IMR-90 (cell line): ENCODE measurements around the gene MPRIP. TPM values are rescaled to one million over a fixed set of nuclear protein-coding genes. Genes with fewer than 3 reads are reported as not detected.

Source experiments
- ATAC-seq: fragments of 200-7000 bp; cut with Tn5 transposase; 2 replicates; pipeline ENCODE4 v1.9.1; 2020; ENCODE audit warnings: low read depth, mild to moderate bottlenecking, moderate library complexity
- BruUV-seq: library from RNA; stranded (reverse); fragments of 400-500 nt; replicated peaks from 2 replicates; lab custom pipeline; 2021; lab: Mats Ljungman, UMichigan
- CTCF ChIA-PET: fragments of 300-600 bp; formaldehyde crosslinking; extraction: SDS; loops from one replicate; lab custom pipeline; 2021; ENCODE audit warnings: antibody characterized with exemption; lab: Yijun Ruan, JAX
- POLR2A ChIA-PET: fragments of 300-600 bp; sonication (Branson Sonifier 250); formaldehyde crosslinking; loops from one replicate; lab custom pipeline; 2022; ENCODE audit warnings: antibody characterized with exemption; ENCODE audit not compliant: unreplicated experiment; lab: Charles Lee
- DNase-seq: peaks from one replicate; pipeline ENCODE4 v3.0.0; 2013
- H2AFZ ChIP-seq: replicated peaks from 2 replicates; pipeline ENCODE3; 2013; ENCODE audit warnings: low read length, mild to moderate bottlenecking; ENCODE audit not compliant: poor library complexity
- H2AK5ac ChIP-seq: 2 replicates; pipeline ENCODE4 v1.6.1; 2013; ENCODE audit warnings: low read depth, low read length, inconsistent platforms
- H2AK9ac ChIP-seq: replicated peaks from 2 replicates; pipeline ENCODE3; 2013; ENCODE audit warnings: mild to moderate bottlenecking, low read depth, low read length, moderate library complexity; ENCODE audit not compliant: poor library complexity
- H2BK120ac ChIP-seq: 2 replicates; pipeline ENCODE4 v1.6.1; 2013; ENCODE audit warnings: low read depth, low read length, inconsistent platforms
- H2BK15ac ChIP-seq: 3 replicates; pipeline ENCODE4 v1.6.1; 2013; ENCODE audit warnings: low read depth, low read length, inconsistent platforms
- H2BK20ac ChIP-seq: 2 replicates; pipeline ENCODE4 v1.6.1; 2013; ENCODE audit warnings: low read depth, mild to moderate bottlenecking, inconsistent platforms, low read length, moderate library complexity
- H2BK5ac ChIP-seq: 2 replicates; pipeline ENCODE4 v1.6.1; 2013; ENCODE audit warnings: mild to moderate bottlenecking, low read depth, low read length, inconsistent platforms; ENCODE audit not compliant: poor library complexity, severe bottlenecking
- H3K14ac ChIP-seq: replicated peaks from 2 replicates; pipeline ENCODE4 v1.6.1; 2013; ENCODE audit warnings: low read depth, low read length, inconsistent platforms
- H3K18ac ChIP-seq: 2 replicates; pipeline ENCODE4 v1.6.1; 2013; ENCODE audit warnings: low read depth, low read length, control low read depth
- H3K23ac ChIP-seq: 2 replicates; pipeline ENCODE4 v1.6.1; 2013; ENCODE audit warnings: low read depth, low read length, inconsistent platforms
- H3K27ac ChIP-seq: 2 replicates; pipeline ENCODE4 v1.5.1; 2013; ENCODE audit warnings: mild to moderate bottlenecking, control low read depth, low read length; ENCODE audit not compliant: insufficient read depth
- H3K27me3 ChIP-seq: 2 replicates; pipeline ENCODE4 v1.6.1; 2013; ENCODE audit warnings: low read length; ENCODE audit not compliant: control insufficient read depth, insufficient read depth
- H3K36me3 ChIP-seq: 2 replicates; pipeline ENCODE4 v1.6.1; 2013; ENCODE audit warnings: low read length, mixed read lengths; ENCODE audit not compliant: control insufficient read depth, insufficient read depth
- H3K4ac ChIP-seq: 2 replicates; pipeline ENCODE4 v1.6.1; 2013; ENCODE audit warnings: low read depth, low read length, inconsistent platforms
- H3K4me1 ChIP-seq: 2 replicates; pipeline ENCODE4 v1.6.1; 2013; ENCODE audit warnings: low read length, mixed read lengths; ENCODE audit not compliant: control insufficient read depth, insufficient read depth
- H3K4me2 ChIP-seq: 2 replicates; pipeline ENCODE4 v1.6.1; 2013; ENCODE audit warnings: low read depth, mild to moderate bottlenecking, control low read depth, low read length, moderate library complexity
- H3K4me3 ChIP-seq: 2 replicates; pipeline ENCODE4 v1.5.1; 2013; ENCODE audit warnings: low read depth, mild to moderate bottlenecking, control low read depth, low read length, moderate library complexity; ENCODE audit not compliant: insufficient read depth
- H3K56ac ChIP-seq: 2 replicates; pipeline ENCODE4 v1.6.1; 2013; ENCODE audit warnings: low read length, inconsistent platforms; ENCODE audit not compliant: insufficient read depth; ENCODE audit errors: extremely low read depth
- H3K79me1 ChIP-seq, 2 experiments: 2 replicates each; pipeline ENCODE4 v1.6.1; 2013; ENCODE audit warnings: low read length in 2 of 2, inconsistent platforms in 1 of 2, low read depth in 1 of 2
- H3K9ac ChIP-seq: 2 replicates; pipeline ENCODE4 v1.6.1; 2013; ENCODE audit warnings: low read depth, low read length, control low read depth
- H3K9me1 ChIP-seq: 2 replicates; pipeline ENCODE4 v1.6.1; 2013; ENCODE audit warnings: low read length, inconsistent platforms; ENCODE audit not compliant: insufficient read depth
- H3K9me3 ChIP-seq: 2 replicates; pipeline ENCODE4 v1.6.1; 2013; ENCODE audit warnings: low read length; ENCODE audit not compliant: control insufficient read depth, insufficient read depth
- H4K20me1 ChIP-seq: 2 replicates; pipeline ENCODE4 v1.6.1; 2013; ENCODE audit warnings: low read length, inconsistent platforms; ENCODE audit not compliant: insufficient read depth
- H4K5ac ChIP-seq: 2 replicates; pipeline ENCODE4 v1.6.1; 2013; ENCODE audit warnings: mild to moderate bottlenecking, low read depth, low read length, control low read depth
- H4K8ac ChIP-seq, 2 experiments: 2 replicates each; pipeline ENCODE4 v1.6.1; 2013; ENCODE audit warnings: low read depth in 2 of 2, low read length in 2 of 2, control low read depth in 1 of 2, inconsistent platforms in 1 of 2
- H4K91ac ChIP-seq: 2 replicates; pipeline ENCODE4 v1.6.1; 2013; ENCODE audit warnings: low read depth, low read length, inconsistent platforms; ENCODE audit not compliant: insufficient read depth
- BHLHE40 ChIP-seq: fragments of 150-350 bp; IDR thresholded peaks from 2 replicates; pipeline ENCODE4 v1.6.1; 2016; ENCODE audit warnings: mild to moderate bottlenecking, low read depth, low read length
- CEBPB ChIP-seq: IDR thresholded peaks from 2 replicates; pipeline ENCODE4 v1.6.1; 2012; ENCODE audit warnings: low read depth, low read length, improper control_type of control experiment
- CHD1 ChIP-seq: IDR thresholded peaks from 2 replicates; pipeline ENCODE4 v1.6.1; 2012; ENCODE audit warnings: low read depth, low read length, improper control_type of control experiment
- FOS ChIP-seq: fragments of 150-350 bp; IDR thresholded peaks from 2 replicates; pipeline ENCODE4 v1.6.1; 2016; ENCODE audit warnings: low read depth, low read length
- MAFK ChIP-seq: IDR thresholded peaks from 2 replicates; pipeline ENCODE4 v1.6.1; 2012; ENCODE audit warnings: low read depth, low read length, improper control_type of control experiment
- MAZ ChIP-seq: IDR thresholded peaks from 2 replicates; pipeline ENCODE4 v1.6.1; 2012; ENCODE audit warnings: low read depth, mild to moderate bottlenecking, low read length, improper control_type of control experiment, moderate library complexity, borderline replicate concordance
- MXI1 ChIP-seq: IDR thresholded peaks from 2 replicates; pipeline ENCODE4 v1.6.1; 2012; ENCODE audit warnings: low read depth, mild to moderate bottlenecking, low read length, moderate library complexity, borderline replicate concordance
- NFE2L2 ChIP-seq: fragments of 150-350 bp; IDR thresholded peaks from 2 replicates; pipeline ENCODE4 v1.6.1; 2016; ENCODE audit warnings: low read depth, mild to moderate bottlenecking, low read length
- POLR2A ChIP-seq: IDR thresholded peaks from 2 replicates; pipeline ENCODE4 v1.6.1; 2012; ENCODE audit warnings: mild to moderate bottlenecking, low read depth, low read length
- RAD21 ChIP-seq: IDR thresholded peaks from 2 replicates; pipeline ENCODE4 v1.6.1; 2012; ENCODE audit warnings: low read length, improper control_type of control experiment
- RCOR1 ChIP-seq: IDR thresholded peaks from 2 replicates; pipeline ENCODE4 v1.6.1; 2012; ENCODE audit warnings: mild to moderate bottlenecking, low read length, improper control_type of control experiment; ENCODE audit not compliant: insufficient replicate concordance
- RFX5 ChIP-seq: IDR thresholded peaks from 2 replicates; pipeline ENCODE4 v1.8.0; 2012; ENCODE audit warnings: low read depth, mild to moderate bottlenecking, low read length, moderate library complexity
- SMC3 ChIP-seq: fragments of 150-350 bp; IDR thresholded peaks from 2 replicates; pipeline ENCODE4 v1.6.1; 2016; ENCODE audit warnings: low read depth, mild to moderate bottlenecking, antibody characterized with exemption, low read length, moderate library complexity
- WGBS, 2 experiments: methylation state at CpG; one replicate each; pipeline versions ENCODE4 v1.1.5 to v1.1.7; 2013; ENCODE audit warnings: missing lambda C conversion rate in 2 of 2; ENCODE audit not compliant: insufficient read length in 1 of 2; ENCODE audit errors: extremely low coverage in 2 of 2; 5-methylcytosine and 5-hydroxymethylcytosine counted together
- dilution Hi-C: fragments of 300-500 bp; cut with HindIII; formaldehyde crosslinking; loops from one replicate; pipeline ENCODE4 v1.14.3; 2018; ENCODE audit warnings: low sequenced_read_pairs; ENCODE audit not compliant: unreplicated experiment
- in situ Hi-C: fragments of 300-500 bp; cut with MboI; formaldehyde crosslinking; loops from 3 replicates; pipeline ENCODE4 v1.14.3; 2019; ENCODE audit warnings: low sequenced_read_pairs, inconsistent platforms, mixed read lengths
- intact Hi-C: fragments of 100-400 bp; cut with micrococcal nuclease; formaldehyde crosslinking; loops from 2 replicates; pipeline ENCODE4 v1.10.0; 2022
- polyA plus RNA-seq, 3 experiments: library from polyadenylated mRNA; depleted of rRNA; stranded (reverse); fragments of >200 nt; gene quantifications; 2 replicates each; pipeline ENCODE4 v1.2.3, GENCODE V29; 2012; ENCODE audit warnings: low replicate concordance in 1 of 3
- total RNA-seq: library from RNA; depleted of rRNA; stranded (reverse); fragments of >200 nt; gene quantifications from 2 replicates; pipeline ENCODE4 v1.2.3, GENCODE V29; 2012
- TF ChIP-seq, protein P1 (sequence below): fragments of 150-350 bp; IDR thresholded peaks from 2 replicates; pipeline ENCODE4 v1.6.1; 2017; ENCODE audit warnings: mild to moderate bottlenecking, antibody characterized with exemption, low read length, low read depth
- TF ChIP-seq, protein P2 (sequence below): conservative IDR thresholded peaks from 2 replicates; pipeline ENCODE4 v1.5.1; 2012; ENCODE audit warnings: mild to moderate bottlenecking, low read depth, low read length, improper control_type of control experiment
- TF ChIP-seq, protein P3 (sequence below): fragments of 150-350 bp; IDR thresholded peaks from 2 replicates; pipeline ENCODE4 v1.6.1; 2016; ENCODE audit warnings: low read depth, mild to moderate bottlenecking, low read length, moderate library complexity, borderline replicate concordance

MPRIP gene
- total and polyA plus RNA-seq, 2 of the 4 experiments (the other 2 are of a cell fraction), result 111 to 149 TPM

DNA sequence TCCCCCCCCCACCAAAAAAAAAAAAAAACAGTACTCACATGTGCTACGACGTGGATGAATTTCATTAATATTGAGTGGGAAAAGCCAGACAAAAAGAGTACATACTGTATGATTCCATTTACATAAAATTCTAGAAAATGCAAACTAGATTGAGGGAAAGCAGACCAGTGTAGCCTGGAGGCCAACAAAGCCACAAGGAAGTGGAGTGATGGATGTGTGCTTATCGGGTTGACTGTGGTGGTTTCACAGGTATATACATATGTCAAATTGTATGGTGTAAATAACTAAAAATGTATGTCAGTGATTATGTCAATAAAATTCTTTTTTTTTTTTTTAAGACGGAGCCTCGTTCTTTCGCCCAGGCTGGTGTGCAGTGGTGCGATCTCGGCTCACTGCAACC, 165.7 kb downstream of the MPRIP start:
- intact Hi-C loops (no loop called here), dilution Hi-C loops (no loop called here), in situ Hi-C loops (no loop called here)
- ChIA-PET CTCF (no interaction called here), POLR2A (no interaction called here)
- Histone ChIP-seq H3K27me3 (no peaks in the 10 kb centered on the region), H2BK5ac (no peak overlapping the region), H2AK5ac (no peak overlapping the region), H3K56ac (no peak overlapping the region), H3K14ac (no peak overlapping the region), H3K79me1 (peaks cover 0 to 11% of the 10 kb centered on the region in 2 experiments; a peak in 2 of 4 replicates), H2AK9ac (no peak overlapping the region), H3K18ac (no peak overlapping the region), H2AFZ (no peak overlapping the region), H3K23ac (no peak overlapping the region), H2BK15ac (no peak overlapping the region), H4K8ac (no peak overlapping the region), H3K36me3 (peaks cover 9% of the 10 kb centered on the region), H3K4ac (no peak overlapping the region), H3K4me1 (peaks cover 14% of the 10 kb centered on the region), H4K20me1 (peaks cover 4% of the 10 kb centered on the region; the same call in 1 of the 2 replicates), H3K9ac (no peak overlapping the region), H3K9me1 (peaks cover 15% of the 10 kb centered on the region; the same call in 1 of the 2 replicates), H2BK120ac (no peak overlapping the region), H3K9me3 (no peaks in the 10 kb centered on the region), H3K4me2 (no peak overlapping the region), H4K91ac (no peak overlapping the region), H4K5ac (no peak overlapping the region), H2BK20ac (no peak overlapping the region), H3K4me3 (no peak overlapping the region), H3K27ac (no peak overlapping the region)
- WGBS, 2 experiments, result 100% methylated on average over 2 of the region's 8 CpGs; no CpG with 5 or more reads in 1 of the 2 experiments
- DNase-seq (no peak), ATAC-seq (no peak)
- no TSS peak for BruUV-seq
- TF ChIP-seq MXI1 (no peak), RFX5 (no peak), POLR2A (no peak), MAZ (no peak), RAD21 (no peak), RCOR1 (no peak), CEBPB (no peak), BHLHE40 (no peak), FOS (no peak), SMC3 (no peak), NFE2L2 (no peak), MAFK (no peak), CHD1 (no peak)
- TF ChIP-seq, protein P1, sequence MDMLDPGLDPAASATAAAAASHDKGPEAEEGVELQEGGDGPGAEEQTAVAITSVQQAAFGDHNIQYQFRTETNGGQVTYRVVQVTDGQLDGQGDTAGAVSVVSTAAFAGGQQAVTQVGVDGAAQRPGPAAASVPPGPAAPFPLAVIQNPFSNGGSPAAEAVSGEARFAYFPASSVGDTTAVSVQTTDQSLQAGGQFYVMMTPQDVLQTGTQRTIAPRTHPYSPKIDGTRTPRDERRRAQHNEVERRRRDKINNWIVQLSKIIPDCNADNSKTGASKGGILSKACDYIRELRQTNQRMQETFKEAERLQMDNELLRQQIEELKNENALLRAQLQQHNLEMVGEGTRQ, result no peak
- TF ChIP-seq, protein P2, sequence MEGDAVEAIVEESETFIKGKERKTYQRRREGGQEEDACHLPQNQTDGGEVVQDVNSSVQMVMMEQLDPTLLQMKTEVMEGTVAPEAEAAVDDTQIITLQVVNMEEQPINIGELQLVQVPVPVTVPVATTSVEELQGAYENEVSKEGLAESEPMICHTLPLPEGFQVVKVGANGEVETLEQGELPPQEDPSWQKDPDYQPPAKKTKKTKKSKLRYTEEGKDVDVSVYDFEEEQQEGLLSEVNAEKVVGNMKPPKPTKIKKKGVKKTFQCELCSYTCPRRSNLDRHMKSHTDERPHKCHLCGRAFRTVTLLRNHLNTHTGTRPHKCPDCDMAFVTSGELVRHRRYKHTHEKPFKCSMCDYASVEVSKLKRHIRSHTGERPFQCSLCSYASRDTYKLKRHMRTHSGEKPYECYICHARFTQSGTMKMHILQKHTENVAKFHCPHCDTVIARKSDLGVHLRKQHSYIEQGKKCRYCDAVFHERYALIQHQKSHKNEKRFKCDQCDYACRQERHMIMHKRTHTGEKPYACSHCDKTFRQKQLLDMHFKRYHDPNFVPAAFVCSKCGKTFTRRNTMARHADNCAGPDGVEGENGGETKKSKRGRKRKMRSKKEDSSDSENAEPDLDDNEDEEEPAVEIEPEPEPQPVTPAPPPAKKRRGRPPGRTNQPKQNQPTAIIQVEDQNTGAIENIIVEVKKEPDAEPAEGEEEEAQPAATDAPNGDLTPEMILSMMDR, result no peak
- TF ChIP-seq, protein P3, sequence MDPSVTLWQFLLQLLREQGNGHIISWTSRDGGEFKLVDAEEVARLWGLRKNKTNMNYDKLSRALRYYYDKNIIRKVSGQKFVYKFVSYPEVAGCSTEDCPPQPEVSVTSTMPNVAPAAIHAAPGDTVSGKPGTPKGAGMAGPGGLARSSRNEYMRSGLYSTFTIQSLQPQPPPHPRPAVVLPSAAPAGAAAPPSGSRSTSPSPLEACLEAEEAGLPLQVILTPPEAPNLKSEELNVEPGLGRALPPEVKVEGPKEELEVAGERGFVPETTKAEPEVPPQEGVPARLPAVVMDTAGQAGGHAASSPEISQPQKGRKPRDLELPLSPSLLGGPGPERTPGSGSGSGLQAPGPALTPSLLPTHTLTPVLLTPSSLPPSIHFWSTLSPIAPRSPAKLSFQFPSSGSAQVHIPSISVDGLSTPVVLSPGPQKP, result no peak
